ENCODE measurements around the gene NTNG2. TPM values are rescaled to one million over a fixed set of nuclear protein-coding genes. Genes with fewer than 3 reads are reported as not detected.

NTNG2 gene
- total RNA-seq, 2 donors from 2014 or later: 0.59 to 1.3 TPM

DNA sequence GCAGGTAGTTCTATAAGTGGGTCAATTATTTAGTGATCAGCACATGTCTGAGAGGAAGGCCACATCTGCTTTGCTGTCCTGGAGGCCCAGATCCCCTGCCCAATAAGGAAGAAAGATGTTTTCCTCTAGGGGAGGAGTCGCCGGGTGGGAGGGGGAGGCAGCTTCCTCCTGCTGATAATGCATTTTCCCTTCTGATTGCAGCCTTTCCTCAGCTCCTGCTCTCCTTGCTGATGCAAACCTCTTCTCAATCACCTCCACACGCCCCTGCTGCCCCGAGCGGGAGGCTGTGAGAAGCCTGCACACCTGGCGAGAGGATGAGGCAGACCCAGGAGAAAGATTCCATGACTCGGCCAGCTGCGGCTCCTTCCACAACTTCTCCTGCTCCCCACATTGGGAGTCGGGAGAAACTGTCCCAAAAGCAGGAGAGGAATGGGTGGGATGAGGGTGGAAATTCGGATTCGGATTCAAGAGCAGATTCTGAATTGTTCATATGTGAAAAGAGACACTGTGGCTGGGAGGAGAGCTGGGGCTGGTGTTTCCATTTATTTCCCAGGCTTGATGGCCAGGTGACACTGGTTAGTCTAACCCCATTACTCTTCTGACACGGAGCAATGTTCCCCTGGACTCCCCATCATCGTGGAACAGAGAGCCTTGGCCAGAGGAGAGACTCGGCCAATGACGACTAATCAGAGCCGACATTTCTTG lies 6.8 kb upstream of the NTNG2 start:
- no peak overlapping the region for H3K4me3 ChIP-seq
- H3K27ac ChIP-seq: no peak overlapping the region
- TF ChIP-seq, protein P1, sequence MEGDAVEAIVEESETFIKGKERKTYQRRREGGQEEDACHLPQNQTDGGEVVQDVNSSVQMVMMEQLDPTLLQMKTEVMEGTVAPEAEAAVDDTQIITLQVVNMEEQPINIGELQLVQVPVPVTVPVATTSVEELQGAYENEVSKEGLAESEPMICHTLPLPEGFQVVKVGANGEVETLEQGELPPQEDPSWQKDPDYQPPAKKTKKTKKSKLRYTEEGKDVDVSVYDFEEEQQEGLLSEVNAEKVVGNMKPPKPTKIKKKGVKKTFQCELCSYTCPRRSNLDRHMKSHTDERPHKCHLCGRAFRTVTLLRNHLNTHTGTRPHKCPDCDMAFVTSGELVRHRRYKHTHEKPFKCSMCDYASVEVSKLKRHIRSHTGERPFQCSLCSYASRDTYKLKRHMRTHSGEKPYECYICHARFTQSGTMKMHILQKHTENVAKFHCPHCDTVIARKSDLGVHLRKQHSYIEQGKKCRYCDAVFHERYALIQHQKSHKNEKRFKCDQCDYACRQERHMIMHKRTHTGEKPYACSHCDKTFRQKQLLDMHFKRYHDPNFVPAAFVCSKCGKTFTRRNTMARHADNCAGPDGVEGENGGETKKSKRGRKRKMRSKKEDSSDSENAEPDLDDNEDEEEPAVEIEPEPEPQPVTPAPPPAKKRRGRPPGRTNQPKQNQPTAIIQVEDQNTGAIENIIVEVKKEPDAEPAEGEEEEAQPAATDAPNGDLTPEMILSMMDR (IDR thresholded peaks at IDR 0.05): no peak
- no peaks in the 10 kb centered on the region for H3K4me1 ChIP-seq
- H3K36me3 ChIP-seq: no peaks in the 10 kb centered on the region
- intact Hi-C loops (cut with DNase I): no loop called here
- H3K9me3 ChIP-seq: no peaks in the 10 kb centered on the region
- no peak overlapping the region for H3K9ac ChIP-seq (ENCODE audit: low read depth in 2 of 2, low read length in 2 of 2)
- no peak for DNase-seq
- peaks cover 5% of the 10 kb centered on the region for H3K27me3 ChIP-seq

DNA sequence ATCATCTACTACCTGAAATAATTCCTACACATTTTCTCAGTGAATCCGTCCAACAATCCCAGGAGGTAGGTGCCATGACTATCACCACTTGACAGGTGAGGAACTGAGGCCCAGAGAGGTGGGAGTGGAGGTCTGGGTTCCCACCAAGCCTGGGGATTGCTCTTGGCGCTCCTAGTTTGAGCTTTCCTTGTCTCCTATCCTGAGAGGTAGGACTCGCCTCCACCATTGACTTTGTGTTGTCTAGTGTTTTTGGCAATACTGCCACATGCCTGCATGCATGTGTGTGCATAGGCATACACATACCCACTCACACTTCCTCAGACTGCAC lies 6.3 kb upstream of the NTNG2 start:
- Histone ChIP-seq H3K27ac (no peak overlapping the region), H3K9me3 (no peaks in the 10 kb centered on the region), H3K4me3 (no peak overlapping the region), H3K36me3 (no peaks in the 10 kb centered on the region), H3K27me3 (peaks cover 8% of the 10 kb centered on the region), H3K4me1 (no peaks in the 10 kb centered on the region), H3K9ac (ENCODE audit: low read depth in 2 of 2, low read length in 2 of 2) (no peak overlapping the region)
- TF ChIP-seq, protein P1 (IDR thresholded peaks at IDR 0.05): no peak
- DNase-seq: no peak
- intact Hi-C loops (cut with DNase I): no loop called here

DNA sequence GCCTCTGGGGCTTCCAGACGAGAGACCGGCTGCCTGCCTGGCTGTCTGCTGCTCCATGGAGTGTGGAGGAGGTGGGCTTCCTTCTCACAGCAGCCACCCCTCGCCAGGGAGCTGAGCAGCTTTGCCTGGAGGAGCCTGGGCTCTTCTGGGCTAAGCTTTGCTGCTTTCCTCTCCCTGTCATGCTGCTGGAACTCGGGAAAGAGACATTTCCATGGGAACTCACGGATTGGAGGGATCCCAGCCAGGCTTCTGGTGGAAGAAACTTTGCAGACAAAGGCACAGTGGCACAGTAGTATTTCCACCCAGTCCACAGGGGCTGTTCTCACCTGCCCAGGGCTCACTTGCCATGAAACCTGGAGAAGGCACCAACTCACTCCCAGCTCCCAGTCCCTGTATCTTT lies 5.6 kb upstream of the NTNG2 start:
- no peak for DNase-seq
- Histone ChIP-seq H3K27ac (no peak overlapping the region), H3K27me3 (peaks cover 15% of the 10 kb centered on the region), H3K4me1 (no peaks in the 10 kb centered on the region), H3K4me3 (no peak overlapping the region), H3K9ac (ENCODE audit: low read depth in 2 of 2, low read length in 2 of 2) (no peak overlapping the region), H3K36me3 (no peaks in the 10 kb centered on the region), H3K9me3 (no peaks in the 10 kb centered on the region)
- TF ChIP-seq, protein P1 (IDR thresholded peaks at IDR 0.05): no peak
- intact Hi-C loops (cut with DNase I): no loop called here

DNA sequence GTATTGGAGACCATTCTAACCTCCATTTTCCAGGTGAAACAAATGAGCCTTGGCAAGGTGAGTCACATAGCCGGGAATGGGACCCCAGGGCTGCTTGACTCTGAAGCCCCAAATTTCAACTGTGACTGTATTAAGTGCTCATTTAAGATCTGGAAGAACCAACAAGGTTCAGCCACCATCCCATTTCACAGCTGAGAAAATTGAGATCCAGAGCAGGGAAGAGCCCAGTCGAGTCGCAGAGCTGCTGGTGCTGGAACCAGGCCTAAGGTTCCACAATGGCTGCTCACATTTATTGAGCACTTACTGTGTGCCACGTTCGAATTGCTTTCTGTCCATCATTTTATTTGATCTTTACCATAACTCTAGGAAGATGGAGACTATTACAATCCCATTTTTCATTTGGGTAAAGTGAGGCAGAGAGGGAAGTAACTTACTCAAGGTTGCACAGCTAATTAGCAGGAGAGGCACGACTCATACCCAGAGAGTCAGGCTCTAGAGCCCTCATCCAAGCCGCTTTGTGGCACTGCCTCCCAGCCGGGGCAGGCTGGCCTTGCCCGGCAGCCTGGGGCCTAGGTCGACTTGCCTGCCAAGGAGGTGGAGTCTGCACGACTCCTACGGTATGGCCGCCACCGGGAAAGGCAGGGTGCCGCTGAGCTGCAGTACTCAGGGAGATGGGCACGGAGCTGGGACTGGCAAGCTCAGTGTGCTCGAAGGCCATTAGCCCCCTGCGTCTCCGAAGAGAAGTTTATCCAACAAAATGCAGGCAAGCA lies 4.3 kb upstream of the NTNG2 start:
- Histone ChIP-seq H3K9ac (ENCODE audit: low read depth in 2 of 2, low read length in 2 of 2) (no peak overlapping the region), H3K9me3 (no peaks in the 10 kb centered on the region), H3K4me1 (no peaks in the 10 kb centered on the region), H3K27me3 (peaks cover 19% of the 10 kb centered on the region), H3K36me3 (no peaks in the 10 kb centered on the region), H3K27ac (no peak overlapping the region), H3K4me3 (no peak overlapping the region)
- no peak for DNase-seq
- intact Hi-C loops (cut with DNase I): no loop called here
- TF ChIP-seq, protein P1 (IDR thresholded peaks at IDR 0.05): no peak

DNA sequence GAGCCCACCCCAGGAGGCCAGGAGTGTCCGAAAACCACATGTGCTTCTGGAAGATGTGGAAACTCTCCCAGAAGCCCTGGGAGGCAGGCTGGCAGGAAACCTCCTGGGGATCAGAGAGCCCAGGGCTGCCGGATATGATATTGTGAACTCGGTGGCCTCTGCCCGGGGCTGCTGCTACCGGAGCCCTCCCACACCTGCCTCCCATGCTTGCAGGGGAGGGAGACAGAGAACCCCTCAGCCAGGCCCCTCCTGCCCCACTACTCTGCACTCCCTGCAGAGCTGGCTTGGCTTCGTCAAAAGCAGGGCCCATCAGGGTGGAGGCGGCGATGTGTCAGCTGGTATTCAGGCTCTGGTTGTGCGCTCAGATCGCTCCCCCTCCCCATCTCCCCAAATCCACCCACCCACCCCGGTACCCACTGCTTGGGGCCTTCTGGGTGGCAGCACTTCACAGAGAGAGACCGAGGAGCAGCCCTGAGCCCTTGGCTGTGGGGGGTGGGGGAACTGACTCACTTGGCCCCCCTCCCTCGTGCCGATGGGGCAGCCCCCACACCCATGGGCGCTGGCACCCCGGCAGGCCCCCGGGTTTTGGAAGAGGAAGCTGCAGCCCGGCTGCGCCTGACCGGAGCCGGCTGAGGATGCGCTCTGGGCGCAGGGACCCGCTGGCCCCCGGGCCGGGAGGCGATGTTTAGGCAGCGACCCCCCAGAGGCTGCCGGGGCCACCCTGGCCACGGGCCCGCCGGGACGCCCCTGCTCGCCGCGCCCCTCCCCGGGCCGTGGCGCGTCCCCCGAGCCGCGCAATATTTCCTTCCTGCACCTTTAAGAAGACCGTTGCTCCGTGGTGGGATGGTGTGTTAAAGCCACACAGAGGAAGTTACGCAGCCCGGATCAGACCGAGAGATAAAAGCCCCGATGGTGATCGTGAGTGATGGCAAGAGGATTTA lies 786 bp upstream of the NTNG2 start:
- Histone ChIP-seq H3K36me3 (no peaks in the 10 kb centered on the region), H3K27ac (no peak overlapping the region), H3K27me3 (peaks cover 45% of the 10 kb centered on the region), H3K9me3 (no peaks in the 10 kb centered on the region), H3K4me1 (peaks cover 3% of the 10 kb centered on the region), H3K4me3 (peak overlapping the region; percentile 28), H3K9ac (ENCODE audit: low read depth in 2 of 2, low read length in 2 of 2) (peak overlapping the region in 1 of 2 donors; percentile 35)
- TF ChIP-seq, protein P1 (IDR thresholded peaks at IDR 0.05): no peak
- peak; percentile 28 for DNase-seq
- intact Hi-C loops (cut with DNase I): no loop called here
